ENCODE measurements around the gene ZNF454. TPM values are rescaled to one million over a fixed set of nuclear protein-coding genes. Genes with fewer than 3 reads are reported as not detected.

Gene ZNF454
- total RNA-seq, 1 experiment from 2014 or later = not detected

DNA sequence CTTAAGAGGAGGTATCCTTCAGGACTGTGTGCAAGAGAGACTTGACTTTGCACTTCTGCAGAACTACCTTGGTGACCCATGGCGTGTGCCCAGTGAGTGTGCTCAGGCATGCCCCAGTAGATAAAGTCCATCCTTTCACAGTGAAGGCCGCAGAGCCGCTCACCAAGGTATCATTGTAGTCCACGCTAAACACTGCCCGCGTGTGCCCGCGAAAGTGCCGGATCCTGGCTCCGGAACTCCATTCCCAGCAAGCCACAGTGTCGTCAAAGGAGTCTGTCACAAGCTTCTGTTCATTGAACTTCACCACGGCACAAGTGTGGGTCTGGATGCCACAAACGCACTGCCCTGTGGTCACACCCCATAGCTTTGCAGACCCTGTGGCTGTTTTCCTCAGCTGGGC, 57.4 kb downstream of the ZNF454 start:
- BruUV-seq (replicated peaks) = no TSS peak
- Histone ChIP-seq H2AFZ (ENCODE audit: low read length) (no peak overlapping the region), H3K4me2 (ENCODE audit: low read length) (no peak overlapping the region), H3K27me3 (ENCODE audit: low read length) (peaks cover 8% of the 10 kb centered on the region; the same call in 1 of the 2 replicates), H3K9me3 (ENCODE audit: low read length) (peaks cover 17% of the 10 kb centered on the region; the same call in 1 of the 2 replicates), H3K36me3 (ENCODE audit: low read depth, low read length) (no peaks in the 10 kb centered on the region), H3K27ac (ENCODE audit: low read length) (no peak overlapping the region), H3K9me2 (replicated peaks; ENCODE audit: low read length) (no peaks in the 10 kb centered on the region), H4K20me1 (ENCODE audit: low read length) (no peaks in the 10 kb centered on the region), H3F3A (ENCODE audit: low read length, unreplicated experiment) (no peaks in the 10 kb centered on the region), H3K9ac (ENCODE audit: low read length) (no peak overlapping the region), H3K4me3 (ENCODE audit: low read length) (no peak overlapping the region), H3K4me1 (ENCODE audit: insufficient read depth, low read length) (no peaks in the 10 kb centered on the region), H3K79me2 (ENCODE audit: low read length) (no peaks in the 10 kb centered on the region)
- ChIA-PET POLR2A (ENCODE audit: unreplicated experiment) (no interaction called here), CTCF (no interaction called here)
- no peak for ATAC-seq
- TF ChIP-seq, protein P1, sequence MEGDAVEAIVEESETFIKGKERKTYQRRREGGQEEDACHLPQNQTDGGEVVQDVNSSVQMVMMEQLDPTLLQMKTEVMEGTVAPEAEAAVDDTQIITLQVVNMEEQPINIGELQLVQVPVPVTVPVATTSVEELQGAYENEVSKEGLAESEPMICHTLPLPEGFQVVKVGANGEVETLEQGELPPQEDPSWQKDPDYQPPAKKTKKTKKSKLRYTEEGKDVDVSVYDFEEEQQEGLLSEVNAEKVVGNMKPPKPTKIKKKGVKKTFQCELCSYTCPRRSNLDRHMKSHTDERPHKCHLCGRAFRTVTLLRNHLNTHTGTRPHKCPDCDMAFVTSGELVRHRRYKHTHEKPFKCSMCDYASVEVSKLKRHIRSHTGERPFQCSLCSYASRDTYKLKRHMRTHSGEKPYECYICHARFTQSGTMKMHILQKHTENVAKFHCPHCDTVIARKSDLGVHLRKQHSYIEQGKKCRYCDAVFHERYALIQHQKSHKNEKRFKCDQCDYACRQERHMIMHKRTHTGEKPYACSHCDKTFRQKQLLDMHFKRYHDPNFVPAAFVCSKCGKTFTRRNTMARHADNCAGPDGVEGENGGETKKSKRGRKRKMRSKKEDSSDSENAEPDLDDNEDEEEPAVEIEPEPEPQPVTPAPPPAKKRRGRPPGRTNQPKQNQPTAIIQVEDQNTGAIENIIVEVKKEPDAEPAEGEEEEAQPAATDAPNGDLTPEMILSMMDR (conservative IDR thresholded peaks at IDR 0.05; ENCODE audit: low read depth, low read length) = no peak
- no peak for TF ChIP-seq EZH2phosphoT487 (IDR thresholded peaks at IDR 0.05; ENCODE audit: borderline replicate concordance, low read length)
- no peak for TF ChIP-seq EZH2 (IDR thresholded peaks at IDR 0.05; ENCODE audit: low read length, unreplicated experiment)
- no peak for DNase-seq
- intact Hi-C loops (cut with micrococcal nuclease) = no loop called here

DNA sequence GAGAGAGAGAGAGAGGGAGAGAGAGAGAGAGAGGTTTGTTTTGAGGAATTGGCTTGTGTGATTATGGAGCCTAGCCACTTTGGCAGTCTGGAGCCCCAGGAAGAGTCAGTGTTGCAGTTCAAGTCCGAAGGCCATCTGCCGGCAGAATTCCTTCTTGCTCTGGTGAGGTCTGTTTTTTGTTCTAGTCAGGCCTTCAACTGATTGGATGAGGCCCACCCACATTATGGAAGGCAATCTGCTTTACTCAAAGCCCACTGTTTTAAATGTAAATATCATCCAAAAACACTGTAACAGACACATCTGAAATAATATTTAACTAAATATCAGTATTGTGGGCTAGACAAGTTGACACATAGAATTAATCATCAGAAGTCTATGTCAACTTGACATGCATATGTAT, 65.6 kb downstream of the ZNF454 start:
- Histone ChIP-seq H3F3A (ENCODE audit: low read length, unreplicated experiment) (no peaks in the 10 kb centered on the region), H3K9me3 (ENCODE audit: low read length) (peaks cover 40% of the 10 kb centered on the region), H3K4me3 (ENCODE audit: low read length) (no peak overlapping the region), H3K27ac (ENCODE audit: low read length) (no peak overlapping the region), H2AFZ (ENCODE audit: low read length) (no peak overlapping the region), H3K4me2 (ENCODE audit: low read length) (no peak overlapping the region), H3K79me2 (ENCODE audit: low read length) (no peaks in the 10 kb centered on the region), H3K27me3 (ENCODE audit: low read length) (no peaks in the 10 kb centered on the region), H3K36me3 (ENCODE audit: low read depth, low read length) (no peaks in the 10 kb centered on the region), H4K20me1 (ENCODE audit: low read length) (no peaks in the 10 kb centered on the region), H3K4me1 (ENCODE audit: insufficient read depth, low read length) (no peaks in the 10 kb centered on the region), H3K9me2 (replicated peaks; ENCODE audit: low read length) (no peaks in the 10 kb centered on the region), H3K9ac (ENCODE audit: low read length) (no peak overlapping the region)
- no TSS peak for BruUV-seq (replicated peaks)
- no peak for DNase-seq
- TF ChIP-seq, protein P1 (conservative IDR thresholded peaks at IDR 0.05; ENCODE audit: low read depth, low read length) = no peak
- TF ChIP-seq EZH2phosphoT487 (IDR thresholded peaks at IDR 0.05; ENCODE audit: borderline replicate concordance, low read length) = no peak
- TF ChIP-seq EZH2 (IDR thresholded peaks at IDR 0.05; ENCODE audit: low read length, unreplicated experiment) = no peak
- ATAC-seq = no peak
- CTCF ChIA-PET = no interaction called here
- POLR2A ChIA-PET (ENCODE audit: unreplicated experiment) = no interaction called here
- intact Hi-C loops (cut with micrococcal nuclease) = no loop called here

DNA sequence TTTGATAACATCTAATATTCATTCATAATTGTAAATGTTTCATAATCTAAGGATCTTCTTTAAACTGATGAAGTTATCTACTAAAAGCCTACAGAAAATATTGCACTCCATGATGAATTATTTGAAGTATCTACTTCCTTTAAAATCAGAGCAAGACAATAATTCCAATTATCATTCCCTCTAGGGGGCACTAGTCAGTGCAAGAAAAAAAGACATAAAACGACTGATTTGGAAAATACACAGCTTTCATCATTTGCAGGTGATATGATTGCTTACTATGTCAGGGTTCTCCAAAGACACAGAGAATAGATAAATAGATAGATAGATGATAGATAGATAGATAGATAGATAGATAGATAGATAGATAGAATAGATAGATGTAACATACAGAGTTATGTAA, 67.7 kb downstream of the ZNF454 start:
- Histone ChIP-seq H3K27ac (ENCODE audit: low read length) (no peak overlapping the region), H3K4me2 (ENCODE audit: low read length) (no peak overlapping the region), H3K4me1 (ENCODE audit: insufficient read depth, low read length) (no peaks in the 10 kb centered on the region), H3K36me3 (ENCODE audit: low read depth, low read length) (no peaks in the 10 kb centered on the region), H3K9ac (ENCODE audit: low read length) (no peak overlapping the region), H3K9me3 (ENCODE audit: low read length) (peaks cover 43% of the 10 kb centered on the region; the same call in 1 of the 2 replicates), H3K27me3 (ENCODE audit: low read length) (no peaks in the 10 kb centered on the region), H3K9me2 (replicated peaks; ENCODE audit: low read length) (no peaks in the 10 kb centered on the region), H3K4me3 (ENCODE audit: low read length) (no peak overlapping the region), H2AFZ (ENCODE audit: low read length) (no peak overlapping the region), H3F3A (ENCODE audit: low read length, unreplicated experiment) (no peaks in the 10 kb centered on the region), H3K79me2 (ENCODE audit: low read length) (no peaks in the 10 kb centered on the region), H4K20me1 (ENCODE audit: low read length) (no peaks in the 10 kb centered on the region)
- no peak for DNase-seq
- CTCF ChIA-PET = no interaction called here
- ATAC-seq = no peak
- BruUV-seq (replicated peaks) = no TSS peak
- POLR2A ChIA-PET (ENCODE audit: unreplicated experiment) = no interaction called here
- intact Hi-C loops (cut with micrococcal nuclease) = no loop called here
- no peak for TF ChIP-seq EZH2 (IDR thresholded peaks at IDR 0.05; ENCODE audit: low read length, unreplicated experiment)
- TF ChIP-seq, protein P1 (conservative IDR thresholded peaks at IDR 0.05; ENCODE audit: low read depth, low read length) = peak; percentile 19; the same call in 1 of the 2 replicates

Other genes with a start within 250 kb of the ZNF454 start
- gene ZNF354A, start 210.5 kb upstream of the ZNF454 start, total RNA-seq (2014; rRNA removed) = 16.8 and 29.4 TPM in 2 replicates
- gene ZNF354B, start 81.2 kb upstream of the ZNF454 start, total RNA-seq (2014; rRNA removed) = 5.9 and 6.2 TPM in 2 replicates
- 0.07 TPM in 1 of 2 replicates, not detected in the other for gene ZFP2, start 45.3 kb upstream of the ZNF454 start, total RNA-seq (2014; rRNA removed)
- not detected in 2 replicates for gene GRM6, start 54.1 kb downstream of the ZNF454 start, total RNA-seq (2014; rRNA removed)
- not detected in 2 replicates for gene ZNF879, start 82.6 kb downstream of the ZNF454 start, total RNA-seq (2014; rRNA removed)
- gene ZNF354C, start 119.2 kb downstream of the ZNF454 start, total RNA-seq (2014; rRNA removed) = not detected in 2 replicates